Loucy (cell line): ENCODE measurements around the gene GDI2.

Experiments
- H2AFZ ChIP-seq: fragments of 200-600 bp; sonication (generic); 2 replicates; pipeline ENCODE4 v1.6.0; 2016; ENCODE audit warnings: antibody characterized with exemption, mild to moderate bottlenecking, low read length, moderate library complexity
- H3F3A ChIP-seq: fragments of 200-600 bp; 2 replicates; pipeline ENCODE4 v1.6.0; 2016; ENCODE audit warnings: antibody characterized with exemption, low read depth, mild to moderate bottlenecking
- H3K27me3 ChIP-seq: fragments of 200-600 bp; sonication (generic); 2 replicates; pipeline ENCODE4 v1.6.1; 2014; ENCODE audit warnings: low read length, mild to moderate bottlenecking; ENCODE audit not compliant: insufficient read depth, poor library complexity, severe bottlenecking
- H3K36me3 ChIP-seq: fragments of 200-600 bp; sonication (generic); 2 replicates; pipeline ENCODE4 v1.6.1; 2016; ENCODE audit warnings: low read length; ENCODE audit not compliant: insufficient read depth
- H3K4me1 ChIP-seq: fragments of 200-600 bp; sonication (generic); 2 replicates; pipeline ENCODE4 v1.5.1; 2014; ENCODE audit warnings: low read length, mild to moderate bottlenecking; ENCODE audit not compliant: insufficient read depth, poor library complexity, severe bottlenecking
- H3K4me2 ChIP-seq: fragments of 200-600 bp; sonication (generic); 2 replicates; pipeline ENCODE4 v1.6.0; 2014; ENCODE audit warnings: antibody characterized with exemption, low read length, low read depth, mild to moderate bottlenecking; ENCODE audit not compliant: poor library complexity, severe bottlenecking
- H3K4me3 ChIP-seq: fragments of 200-600 bp; sonication (generic); 2 replicates; pipeline ENCODE4 v1.5.1; 2014; ENCODE audit warnings: low read length, mild to moderate bottlenecking, mixed read lengths; ENCODE audit not compliant: poor library complexity, severe bottlenecking
- H3K79me2 ChIP-seq: fragments of 200-600 bp; sonication (generic); 2 replicates; pipeline ENCODE4 v1.6.1; 2014; ENCODE audit warnings: low read length; ENCODE audit not compliant: insufficient read depth
- H3K9ac ChIP-seq: fragments of 200-600 bp; sonication (generic); 2 replicates; pipeline ENCODE4 v1.6.0; 2014; ENCODE audit warnings: mild to moderate bottlenecking, low read depth, low read length, moderate library complexity; ENCODE audit not compliant: poor library complexity, severe bottlenecking
- H3K9me2 ChIP-seq: fragments of 200-600 bp; sonication (generic); replicated peaks from 2 replicates; pipeline ENCODE4 v1.6.1; 2016; ENCODE audit warnings: low read depth, low read length, mixed read lengths
- H3K9me3 ChIP-seq: fragments of 200-600 bp; sonication (generic); 2 replicates; pipeline ENCODE4 v1.6.1; 2014; ENCODE audit warnings: mild to moderate bottlenecking, antibody characterized with exemption, low read length, low read depth; ENCODE audit not compliant: insufficient read depth
- H4K20me1 ChIP-seq: fragments of 200-600 bp; sonication (generic); 2 replicates; pipeline ENCODE4 v1.6.0; 2014; ENCODE audit warnings: antibody characterized with exemption, low read length, mild to moderate bottlenecking; ENCODE audit not compliant: insufficient read depth, poor library complexity, severe bottlenecking
- CTCF ChIP-seq: fragments of 200-600 bp; sonication (generic); conservative IDR thresholded peaks from 2 replicates; pipeline ENCODE4 v1.5.1; 2014; ENCODE audit warnings: mild to moderate bottlenecking, antibody characterized with exemption, low read length
- EZH2phosphoT487 ChIP-seq: fragments of 200-600 bp; IDR thresholded peaks from 2 replicates; pipeline ENCODE4 v1.6.1; 2018; ENCODE audit warnings: antibody characterized with exemption, mild to moderate bottlenecking, moderate library complexity, borderline replicate concordance

GDI2 gene

DNA sequence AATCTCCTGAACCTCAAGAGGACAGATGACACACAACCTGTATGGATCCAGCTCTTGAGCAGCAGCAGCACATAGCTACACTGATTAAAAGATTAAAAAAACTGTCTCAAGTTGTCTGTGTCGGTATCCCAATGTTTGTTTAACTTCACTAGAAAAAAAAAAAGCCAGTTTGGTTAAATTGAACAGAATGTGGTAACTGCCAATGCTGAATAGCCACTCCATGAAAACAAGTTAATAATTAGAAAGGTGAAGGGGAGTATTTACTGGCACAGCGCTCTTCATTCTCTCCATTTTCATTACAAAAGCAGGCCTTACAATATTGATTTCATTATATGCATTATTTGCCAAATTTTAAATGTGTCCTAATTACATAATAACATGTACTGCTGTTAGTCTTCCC, 47.6 kb downstream of the GDI2 start:
- peaks cover 25% of the 10 kb centered on the region for H4K20me1 ChIP-seq
- H3K79me2 ChIP-seq, result peaks cover 24% of the 10 kb centered on the region; the same call in 1 of the 2 replicates
- H3K4me3 ChIP-seq, result no peak overlapping the region
- H3K9ac ChIP-seq, result no peak overlapping the region
- no peaks in the 10 kb centered on the region for H3K9me3 ChIP-seq
- no peaks in the 10 kb centered on the region for H3K9me2 ChIP-seq
- TF ChIP-seq CTCF, result no peak
- TF ChIP-seq EZH2phosphoT487, result no peak
- no peaks in the 10 kb centered on the region for H3K27me3 ChIP-seq
- H2AFZ ChIP-seq, result no peak overlapping the region
- peaks cover 95% of the 10 kb centered on the region for H3K36me3 ChIP-seq
- no peak overlapping the region for H3K4me2 ChIP-seq
- no peaks in the 10 kb centered on the region for H3K4me1 ChIP-seq
- peaks cover 12% of the 10 kb centered on the region; the same call in 1 of the 2 replicates for H3F3A ChIP-seq

- Histone ChIP-seq H3K27me3 (no peaks in the 10 kb centered on the region), H3K4me1 (no peaks in the 10 kb centered on the region), H3K9me2 (no peaks in the 10 kb centered on the region), H3K36me3 (peaks cover 96% of the 10 kb centered on the region), H3K4me3 (no peak overlapping the region), H2AFZ (no peak overlapping the region), H3K79me2 (peaks cover 17% of the 10 kb centered on the region; the same call in 1 of the 2 replicates), H3K9me3 (no peaks in the 10 kb centered on the region), H4K20me1 (peaks cover 20% of the 10 kb centered on the region), H3K4me2 (no peak overlapping the region), H3K9ac (no peak overlapping the region), H3F3A (peaks cover 12% of the 10 kb centered on the region; the same call in 1 of the 2 replicates)
- no peak for TF ChIP-seq EZH2phosphoT487
- TF ChIP-seq CTCF, result 0 out of 2 replicates have a peak, but pooled peaks have one; percentile 18
Observed at GRCh38 chr10:5764422-5765297, 48.6 kb downstream of the GDI2 start.

DNA sequence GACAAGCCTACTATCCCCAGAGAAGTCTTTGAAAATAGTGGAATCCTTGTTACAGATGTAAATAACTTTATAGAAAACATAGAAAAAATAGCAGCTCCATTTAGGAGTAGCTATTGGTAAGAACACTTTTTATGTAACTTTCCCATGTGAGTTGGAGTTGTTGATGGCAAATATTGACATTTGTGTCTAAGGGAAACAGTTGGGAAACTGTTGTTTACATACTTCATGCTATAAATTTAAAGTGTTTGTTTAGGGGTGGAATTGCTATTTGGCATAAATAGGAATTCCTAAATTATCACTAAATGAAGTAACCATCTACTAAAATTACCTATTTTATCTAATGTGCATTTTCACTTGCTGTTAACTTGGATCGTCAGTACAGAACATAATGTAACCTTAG, 50.7 kb downstream of the GDI2 start:
- Histone ChIP-seq H3K4me3 (no peak overlapping the region), H2AFZ (no peak overlapping the region), H3K9me2 (no peaks in the 10 kb centered on the region), H3K4me2 (no peak overlapping the region), H3K36me3 (peaks cover 96% of the 10 kb centered on the region), H3K9ac (no peak overlapping the region), H3K4me1 (no peaks in the 10 kb centered on the region), H4K20me1 (peaks cover 4% of the 10 kb centered on the region), H3K27me3 (no peaks in the 10 kb centered on the region), H3K79me2 (no peaks in the 10 kb centered on the region), H3K9me3 (no peaks in the 10 kb centered on the region), H3F3A (peaks cover 12% of the 10 kb centered on the region; the same call in 1 of the 2 replicates)
- TF ChIP-seq EZH2phosphoT487 (no peak), CTCF (no peak)
